Endothelial cell of umbilical vein (primary cell): ENCODE data around the gene CYB5D1. TPM values are rescaled to one million over a fixed set of nuclear protein-coding genes. Genes with fewer than 3 reads are reported as not detected.

ENCODE experiments used
- BruUV-seq: library from RNA; stranded (reverse); fragments of 400-500 nt; replicated peaks from 2 replicates; lab custom pipeline; 2021; lab: Mats Ljungman, UMichigan
- CTCF ChIA-PET: fragments of 300-600, 350-600 bp; sonication (Branson Sonifier 250); formaldehyde crosslinking; loops from one replicate; lab custom pipeline; 2021; ENCODE audit warnings: antibody characterized with exemption, inconsistent platforms; lab: Charles Lee
- POLR2A ChIA-PET: fragments of 300-600, 350-600 bp; sonication (Branson Sonifier 250); formaldehyde crosslinking; loops from one replicate; lab custom pipeline; 2021; ENCODE audit warnings: antibody characterized with exemption, inconsistent platforms; lab: Charles Lee
- DNase-seq: peaks from one replicate; pipeline ENCODE4 v3.0.0-alpha.2; 2011; ENCODE audit warnings: low read depth, low spot score
- FAIRE-seq: peaks from 2 replicates; lab custom pipeline; 2011; peaks lifted over from hg19 to GRCh38; lab: Jason Lieb, UNC
- H2AFZ ChIP-seq: 2 replicates; pipeline ENCODE4 v1.6.0; 2012; ENCODE audit warnings: low read depth, low read length, control low read depth, inconsistent platforms
- H3K27ac ChIP-seq: 2 replicates; pipeline ENCODE4 v1.5.1; 2011; ENCODE audit warnings: low read depth, mild to moderate bottlenecking, control low read depth, low read length, moderate library complexity; ENCODE audit not compliant: insufficient read depth
- H3K27me3 ChIP-seq, 2 experiments: 2 replicates each; pipeline versions ENCODE4 v1.6.0 to v1.6.1; 2011; ENCODE audit warnings: low read length in 2 of 2, mixed read lengths in 1 of 2; ENCODE audit not compliant: control insufficient read depth in 2 of 2, insufficient read depth in 2 of 2
- H3K36me3 ChIP-seq, 2 experiments: 2 replicates in 1 of 2; 3 replicates in 1 of 2; pipeline ENCODE4 v1.5.1; 2011; ENCODE audit warnings: low read length in 2 of 2, mild to moderate bottlenecking in 1 of 2, moderate library complexity in 1 of 2; ENCODE audit not compliant: control insufficient read depth in 2 of 2, insufficient read depth in 2 of 2; ENCODE audit errors: extremely low read depth in 1 of 2
- H3K4me1 ChIP-seq: 3 replicates; pipeline ENCODE4 v1.5.1; 2011; ENCODE audit warnings: mild to moderate bottlenecking, low read length; ENCODE audit not compliant: control insufficient read depth, insufficient read depth; ENCODE audit errors: extremely low read depth
- H3K4me2 ChIP-seq: 2 replicates; pipeline ENCODE4 v1.6.1; 2011; ENCODE audit warnings: low read length, control low read depth, mixed read lengths; ENCODE audit not compliant: insufficient read depth
- H3K4me3 ChIP-seq, 3 experiments: fragments of 200-600 bp in 1 of 3; sonication (generic), shearing (Covaris generic) in 1 of 3; replicated peaks in 1 of 3; 2 replicates each; pipeline ENCODE4 v1.5.1; 2011 to 2016; ENCODE audit warnings: control low read depth in 3 of 3, low read length in 3 of 3, mild to moderate bottlenecking in 2 of 3, inconsistent platforms in 1 of 3, low read depth in 1 of 3, moderate library complexity in 1 of 3; ENCODE audit not compliant: insufficient read depth in 1 of 3
- H3K79me2 ChIP-seq: 2 replicates; pipeline ENCODE4 v1.6.0; 2012; ENCODE audit warnings: low read length, inconsistent platforms; ENCODE audit not compliant: control insufficient read depth, insufficient read depth
- H3K9ac ChIP-seq: replicated peaks from 2 replicates; pipeline ENCODE3; 2011; ENCODE audit warnings: low read length, control low read depth; ENCODE audit not compliant: insufficient read depth; ENCODE audit errors: extremely low read depth
- H3K9me1 ChIP-seq: replicated peaks from 3 replicates; pipeline ENCODE4 v1.6.0; 2011; ENCODE audit warnings: mild to moderate bottlenecking, low read length; ENCODE audit not compliant: control insufficient read depth, insufficient read depth; ENCODE audit errors: extremely low read depth
- H3K9me3 ChIP-seq: replicated peaks from 2 replicates; pipeline ENCODE4 v1.5.1; 2012; ENCODE audit warnings: low read length, inconsistent platforms; ENCODE audit not compliant: control insufficient read depth, insufficient read depth
- H4K20me1 ChIP-seq: replicated peaks from 2 replicates; pipeline ENCODE3; 2011; ENCODE audit warnings: mild to moderate bottlenecking, low read length; ENCODE audit not compliant: control insufficient read depth, insufficient read depth; ENCODE audit errors: extremely low read depth
- EZH2 ChIP-seq: IDR thresholded peaks from 2 replicates; pipeline ENCODE4 v1.6.1; 2012; ENCODE audit warnings: borderline replicate concordance, low read depth, mild to moderate bottlenecking, moderate library complexity, low read length, inconsistent platforms; ENCODE audit not compliant: severe bottlenecking
- FOS ChIP-seq: IDR thresholded peaks from 2 replicates; pipeline ENCODE4 v1.6.1; 2011; ENCODE audit warnings: mild to moderate bottlenecking, low read length, moderate library complexity, borderline replicate concordance; ENCODE audit not compliant: insufficient read depth
- GATA2 ChIP-seq: IDR thresholded peaks from 2 replicates; pipeline ENCODE4 v1.7.0; 2011; ENCODE audit warnings: low read depth, mild to moderate bottlenecking, moderate library complexity, mixed read lengths, low read length; ENCODE audit not compliant: insufficient read length, insufficient read depth
- JUN ChIP-seq: IDR thresholded peaks from 2 replicates; pipeline ENCODE4 v1.6.1; 2011; ENCODE audit warnings: borderline replicate concordance, low read depth; ENCODE audit not compliant: insufficient read length, insufficient read depth
- MYC ChIP-seq: IDR thresholded peaks from one replicate; pipeline ENCODE4 v1.6.1; 2011; ENCODE audit warnings: mild to moderate bottlenecking, low read depth, low read length
- POLR2A ChIP-seq: IDR thresholded peaks from 2 replicates; pipeline ENCODE4 v1.6.1; 2012; ENCODE audit warnings: low read depth, mild to moderate bottlenecking, control low read depth, low read length
- POLR2AphosphoS5 ChIP-seq: IDR thresholded peaks from 2 replicates; pipeline ENCODE4 v1.6.1; 2012; ENCODE audit warnings: low read depth, mild to moderate bottlenecking, control low read depth, low read length, moderate library complexity; ENCODE audit not compliant: insufficient read depth
- dilution Hi-C: fragments of 300-500 bp; cut with MboI; formaldehyde crosslinking; loops from one replicate; pipeline ENCODE4 v1.15.0; 2019; ENCODE audit warnings: low sequenced_read_pairs; ENCODE audit not compliant: extremely low pct_ligation_motif_present
- intact Hi-C: fragments of 100-400 bp; cut with micrococcal nuclease; formaldehyde crosslinking; loops from one replicate; pipeline ENCODE4 v1.10.0; 2022
- polyA plus RNA-seq, 4 experiments: library from polyadenylated mRNA; depleted of rRNA in 3 of 4; stranded (reverse) in 3 of 4; unstranded in 1 of 4; fragments of >200 nt; gene quantifications; 2 replicates each; pipeline versions ENCODE4 v1.2.1 to v1.2.3, GENCODE V29; 2011 to 2012; ENCODE audit warnings: missing spikeins in 1 of 4
- total RNA-seq: library from RNA; stranded (reverse); gene quantifications from 2 replicates; pipeline ENCODE4 v1.2.3, GENCODE V29; 2021
- TF ChIP-seq, protein P1 (sequence below): IDR thresholded peaks from 2 replicates; pipeline ENCODE4 v1.6.1; 2011; ENCODE audit not compliant: insufficient read depth, insufficient read length
- TF ChIP-seq, protein P2 (sequence below), 2 donors: IDR thresholded peaks; 1 replicate in 1 of 2; 2 replicates in 1 of 2; pipeline ENCODE4 v1.5.1; 2011; ENCODE audit warnings: low read length in 2 of 2, mild to moderate bottlenecking in 2 of 2, moderate library complexity in 2 of 2, control low read depth in 1 of 2, inconsistent platforms in 1 of 2, low read depth in 1 of 2; ENCODE audit not compliant: insufficient read depth in 1 of 2; ENCODE audit errors: extremely low read depth in 1 of 2

The CYB5D1 gene
- total and polyA plus RNA-seq, 2 donors (not counting 3 experiments of a cell fraction or from before 2014, with no cell fraction given) = 9.4 to 18.1 TPM

DNA sequence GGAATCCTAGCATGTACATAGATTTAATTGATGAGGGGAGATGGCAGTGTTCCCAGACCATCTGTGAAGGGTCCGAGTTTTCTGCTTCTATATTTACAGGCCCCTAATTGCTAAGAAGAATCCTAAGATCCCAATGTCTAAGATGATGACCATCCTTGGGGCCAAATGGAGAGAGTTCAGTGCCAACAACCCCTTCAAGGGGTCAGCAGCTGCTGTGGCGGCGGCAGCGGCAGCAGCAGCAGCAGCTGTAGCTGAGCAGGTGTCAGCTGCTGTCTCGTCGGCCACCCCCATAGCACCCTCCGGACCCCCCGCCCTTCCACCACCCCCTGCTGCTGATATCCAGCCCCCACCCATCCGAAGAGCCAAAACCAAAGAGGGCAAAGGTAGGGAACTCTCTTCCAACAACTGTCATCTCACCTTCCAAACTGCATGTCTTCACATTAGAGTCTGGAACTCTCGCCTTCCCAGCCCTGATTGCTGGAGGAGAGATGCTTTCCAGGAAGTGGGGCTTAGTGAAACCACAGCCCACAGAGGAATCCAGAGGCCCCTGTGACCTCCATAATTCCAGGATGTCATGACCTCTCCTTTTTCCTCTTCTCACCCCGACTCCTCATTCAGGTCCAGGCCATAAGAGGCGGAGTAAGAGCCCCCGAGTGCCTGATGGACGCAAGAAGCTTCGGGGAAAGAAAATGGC lies 35.5 kb downstream of the CYB5D1 start:
- Histone ChIP-seq H3K27ac (no peak overlapping the region), H3K79me2 (peaks cover 16% of the 10 kb centered on the region), H3K9me1 (no peaks in the 10 kb centered on the region), H3K4me3 (no peak overlapping the region), H3K9ac (no peak overlapping the region), H3K4me2 (no peak overlapping the region), H3K4me1 (peaks cover 16% of the 10 kb centered on the region), H4K20me1 (no peaks in the 10 kb centered on the region), H3K9me3 (no peaks in the 10 kb centered on the region), H2AFZ (no peak overlapping the region), H3K27me3 (no peaks in the 10 kb centered on the region), H3K36me3 (peaks cover 35 to 47% of the 10 kb centered on the region in 2 experiments)
- POLR2A ChIA-PET = no interaction called here
- FAIRE-seq = no peak
- dilution Hi-C loops = no loop called here
- intact Hi-C loops = no loop called here
- no peak for DNase-seq
- CTCF ChIA-PET = no interaction called here
- TF ChIP-seq JUN (no peak), POLR2AphosphoS5 (no peak), GATA2 (no peak), EZH2 (no peak), POLR2A (no peak), MYC (no peak)
- BruUV-seq = no TSS peak

DNA sequence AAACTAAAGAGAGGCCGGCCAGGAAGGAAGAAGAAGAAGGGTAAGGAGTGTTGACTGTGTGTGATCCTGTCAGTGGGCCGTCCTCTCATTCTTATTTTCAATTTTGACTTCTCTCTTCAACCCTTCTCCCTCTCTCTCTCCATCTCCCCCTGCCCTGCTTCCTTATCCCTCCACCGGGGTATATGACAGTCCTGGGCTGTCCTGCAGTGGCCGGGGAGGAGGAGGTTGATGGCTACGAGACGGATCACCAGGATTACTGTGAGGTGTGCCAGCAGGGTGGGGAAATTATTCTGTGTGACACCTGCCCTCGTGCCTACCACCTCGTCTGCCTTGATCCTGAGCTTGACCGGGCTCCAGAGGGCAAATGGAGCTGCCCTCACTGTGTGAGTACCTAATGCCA lies 36.4 kb downstream of the CYB5D1 start:
- DNase-seq (no peak), FAIRE-seq (no peak)
- Histone ChIP-seq H3K9me1 (no peaks in the 10 kb centered on the region), H3K79me2 (peaks cover 8% of the 10 kb centered on the region), H2AFZ (no peak overlapping the region), H3K27me3 (no peaks in the 10 kb centered on the region), H3K4me3 (no peak overlapping the region), H3K4me2 (no peak overlapping the region), H3K9ac (no peak overlapping the region), H3K27ac (no peak overlapping the region), H3K9me3 (no peaks in the 10 kb centered on the region), H3K36me3 (peaks cover 44 to 56% of the 10 kb centered on the region in 2 experiments), H4K20me1 (no peaks in the 10 kb centered on the region), H3K4me1 (peaks cover 7% of the 10 kb centered on the region)
- TF ChIP-seq, protein P1, sequence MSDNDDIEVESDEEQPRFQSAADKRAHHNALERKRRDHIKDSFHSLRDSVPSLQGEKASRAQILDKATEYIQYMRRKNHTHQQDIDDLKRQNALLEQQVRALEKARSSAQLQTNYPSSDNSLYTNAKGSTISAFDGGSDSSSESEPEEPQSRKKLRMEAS = no peak
- TF ChIP-seq, protein P2, sequence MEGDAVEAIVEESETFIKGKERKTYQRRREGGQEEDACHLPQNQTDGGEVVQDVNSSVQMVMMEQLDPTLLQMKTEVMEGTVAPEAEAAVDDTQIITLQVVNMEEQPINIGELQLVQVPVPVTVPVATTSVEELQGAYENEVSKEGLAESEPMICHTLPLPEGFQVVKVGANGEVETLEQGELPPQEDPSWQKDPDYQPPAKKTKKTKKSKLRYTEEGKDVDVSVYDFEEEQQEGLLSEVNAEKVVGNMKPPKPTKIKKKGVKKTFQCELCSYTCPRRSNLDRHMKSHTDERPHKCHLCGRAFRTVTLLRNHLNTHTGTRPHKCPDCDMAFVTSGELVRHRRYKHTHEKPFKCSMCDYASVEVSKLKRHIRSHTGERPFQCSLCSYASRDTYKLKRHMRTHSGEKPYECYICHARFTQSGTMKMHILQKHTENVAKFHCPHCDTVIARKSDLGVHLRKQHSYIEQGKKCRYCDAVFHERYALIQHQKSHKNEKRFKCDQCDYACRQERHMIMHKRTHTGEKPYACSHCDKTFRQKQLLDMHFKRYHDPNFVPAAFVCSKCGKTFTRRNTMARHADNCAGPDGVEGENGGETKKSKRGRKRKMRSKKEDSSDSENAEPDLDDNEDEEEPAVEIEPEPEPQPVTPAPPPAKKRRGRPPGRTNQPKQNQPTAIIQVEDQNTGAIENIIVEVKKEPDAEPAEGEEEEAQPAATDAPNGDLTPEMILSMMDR (IDR thresholded peaks at IDR 0.05; ENCODE audit: extremely low read depth in 1 of 2, insufficient read depth in 1 of 2, low read depth in 1 of 2, low read length in 2 of 2) = no peak
- TF ChIP-seq FOS = no peak
- TF ChIP-seq POLR2A = no peak
- TF ChIP-seq MYC = no peak
- no peak for TF ChIP-seq JUN
- no peak for TF ChIP-seq EZH2
- dilution Hi-C loops (no loop called here), intact Hi-C loops (no loop called here)
- ChIA-PET CTCF (no interaction called here), POLR2A (no interaction called here)
- no TSS peak for BruUV-seq
